Measurements from ENCODE around the gene TERB2. TPM values are rescaled to one million over a fixed set of nuclear protein-coding genes. Genes with fewer than 3 reads are reported as not detected.
"Not testable (repeated sequence)": the region's sequence is repeated elsewhere in the genome, so short reads cannot be mapped to it uniquely, and the experiment has no call there.

TERB2 gene
- polyA plus RNA-seq, 3 donors: not detected

GRCh38 chr15:44988184-44988869 lies 31.8 kb downstream of the TERB2 start:
- H3K9ac ChIP-seq (ENCODE audit: insufficient read depth, low read length, poor library complexity, severe bottlenecking); H2AFZ ChIP-seq (ENCODE audit: insufficient read depth, low read depth, low read length, poor library complexity, severe bottlenecking); H3K4me3 Mint-ChIP-seq; H3K9me3 ChIP-seq (replicated peaks in 1 of 2; ENCODE audit: control insufficient read depth in 1 of 2, insufficient read depth in 1 of 2, low read length in 2 of 2); H3K9me3 Mint-ChIP-seq; H3K36me3 Mint-ChIP-seq; intact Hi-C loops (cut with micrococcal nuclease); H4K20me1 ChIP-seq (ENCODE audit: insufficient read depth, low read length); H3K79me2 ChIP-seq (ENCODE audit: insufficient read depth, low read length); H3K27me3 ChIP-seq (ENCODE audit: control insufficient read depth in 2 of 2, insufficient read depth in 2 of 2, low read length in 2 of 2); H3K27ac Mint-ChIP-seq; H3K4me1 ChIP-seq (ENCODE audit: control insufficient read depth in 1 of 2, insufficient read depth in 2 of 2, low read length in 2 of 2); H3K4me2 ChIP-seq (replicated peaks; ENCODE audit: extremely low read depth, low read length, poor library complexity, severe bottlenecking); DNase-seq; H3K4me3 ChIP-seq (replicated peaks in 1 of 3; ENCODE audit: low read depth in 2 of 3, low read length in 3 of 3); H3K36me3 ChIP-seq (replicated peaks in 1 of 2; ENCODE audit: control insufficient read depth in 1 of 2, insufficient read depth in 2 of 2, low read length in 2 of 2); H3K4me1 Mint-ChIP-seq; H3K27ac ChIP-seq (ENCODE audit: low read depth in 1 of 2, low read length in 2 of 2): not testable (repeated sequence)
- peaks cover 0 to 11% (median 0%) of the 10 kb centered on the region in 3 donors for H3K27me3 Mint-ChIP-seq (ENCODE audit: low read depth in 3 of 3)
- no CpG with 5 or more reads among the region's 3 CpGs for WGBS (ENCODE audit: insufficient coverage)

- no CpG with 5 or more reads among the region's 5 CpGs for WGBS (ENCODE audit: insufficient coverage)
- intact Hi-C loops (cut with micrococcal nuclease); H4K20me1 ChIP-seq (ENCODE audit: insufficient read depth, low read length); H3K27ac Mint-ChIP-seq; H2AFZ ChIP-seq (ENCODE audit: insufficient read depth, low read depth, low read length, poor library complexity, severe bottlenecking); H3K9ac ChIP-seq (ENCODE audit: insufficient read depth, low read length, poor library complexity, severe bottlenecking); DNase-seq; H3K4me3 ChIP-seq (replicated peaks in 1 of 3; ENCODE audit: low read depth in 2 of 3, low read length in 3 of 3); H3K9me3 Mint-ChIP-seq; H3K4me1 ChIP-seq (ENCODE audit: control insufficient read depth in 1 of 2, insufficient read depth in 2 of 2, low read length in 2 of 2); H3K4me1 Mint-ChIP-seq; H3K9me3 ChIP-seq (replicated peaks in 1 of 2; ENCODE audit: control insufficient read depth in 1 of 2, insufficient read depth in 1 of 2, low read length in 2 of 2); H3K79me2 ChIP-seq (ENCODE audit: insufficient read depth, low read length); H3K36me3 Mint-ChIP-seq; H3K4me3 Mint-ChIP-seq; H3K36me3 ChIP-seq (replicated peaks in 1 of 2; ENCODE audit: control insufficient read depth in 1 of 2, insufficient read depth in 2 of 2, low read length in 2 of 2); H3K27me3 ChIP-seq (ENCODE audit: control insufficient read depth in 2 of 2, insufficient read depth in 2 of 2, low read length in 2 of 2); H3K27ac ChIP-seq (ENCODE audit: low read depth in 1 of 2, low read length in 2 of 2); H3K4me2 ChIP-seq (replicated peaks; ENCODE audit: extremely low read depth, low read length, poor library complexity, severe bottlenecking): not testable (repeated sequence)
- peaks cover 0 to 11% (median 0%) of the 10 kb centered on the region in 3 donors for H3K27me3 Mint-ChIP-seq (ENCODE audit: low read depth in 3 of 3)
Measured at GRCh38 chr15:44988870-44989219, 32.4 kb downstream of the TERB2 start.

- H3K4me1 ChIP-seq (ENCODE audit: control insufficient read depth in 1 of 2, insufficient read depth in 2 of 2, low read length in 2 of 2); H2AFZ ChIP-seq (ENCODE audit: insufficient read depth, low read depth, low read length, poor library complexity, severe bottlenecking); H3K4me3 ChIP-seq (replicated peaks in 1 of 3; ENCODE audit: low read depth in 2 of 3, low read length in 3 of 3); H3K36me3 Mint-ChIP-seq; H3K27me3 Mint-ChIP-seq (ENCODE audit: low read depth in 3 of 3); H3K36me3 ChIP-seq (replicated peaks in 1 of 2; ENCODE audit: control insufficient read depth in 1 of 2, insufficient read depth in 2 of 2, low read length in 2 of 2); intact Hi-C loops (cut with micrococcal nuclease); DNase-seq; H3K9me3 Mint-ChIP-seq; H3K79me2 ChIP-seq (ENCODE audit: insufficient read depth, low read length); H3K27ac ChIP-seq (ENCODE audit: low read depth in 1 of 2, low read length in 2 of 2); H3K4me1 Mint-ChIP-seq; H3K27ac Mint-ChIP-seq; H3K4me2 ChIP-seq (replicated peaks; ENCODE audit: extremely low read depth, low read length, poor library complexity, severe bottlenecking); H3K9me3 ChIP-seq (replicated peaks in 1 of 2; ENCODE audit: control insufficient read depth in 1 of 2, insufficient read depth in 1 of 2, low read length in 2 of 2); H4K20me1 ChIP-seq (ENCODE audit: insufficient read depth, low read length); H3K9ac ChIP-seq (ENCODE audit: insufficient read depth, low read length, poor library complexity, severe bottlenecking); H3K27me3 ChIP-seq (ENCODE audit: control insufficient read depth in 2 of 2, insufficient read depth in 2 of 2, low read length in 2 of 2); H3K4me3 Mint-ChIP-seq: not testable (repeated sequence)
- no CpG with 5 or more reads among the region's 3 CpGs for WGBS (ENCODE audit: insufficient coverage)
Measured at GRCh38 chr15:44997632-44998031, 41.1 kb downstream of the TERB2 start.

Measured in CD14-positive monocyte (primary cell).